AG04449 (cell line): ENCODE results near the gene SLC38A1.
"Not testable (repeated sequence)": the region's sequence is repeated elsewhere in the genome, so short reads cannot be mapped to it uniquely, and the experiment has no call there.

Source experiments
- CTCF ChIA-PET: fragments of 350-600 bp; formaldehyde crosslinking; extraction: SDS; loops from one replicate; lab custom pipeline; 2021; ENCODE audit warnings: antibody characterized with exemption; lab: Yijun Ruan, JAX
- POLR2A ChIA-PET: fragments of 400-600, 350-600 bp; formaldehyde crosslinking; extraction: SDS; loops from one replicate; lab custom pipeline; 2020; ENCODE audit warnings: antibody characterized with exemption, inconsistent platforms; lab: Yijun Ruan, JAX
- DNase-seq: peaks from one replicate; pipeline ENCODE4 v3.0.0-alpha.2; 2010; ENCODE audit warnings: low read depth, low spot score
- H3K4me3 ChIP-seq: 2 replicates; pipeline ENCODE4 v1.5.1; 2011; ENCODE audit warnings: low read depth, mild to moderate bottlenecking, control low read depth, low read length
- CTCF ChIP-seq: IDR thresholded peaks from one replicate; pipeline ENCODE4 v1.5.1; 2011; ENCODE audit warnings: mild to moderate bottlenecking, moderate library complexity, low read length, control low read depth, inconsistent platforms; ENCODE audit not compliant: insufficient read depth; ENCODE audit errors: missing control alignments

Gene SLC38A1

GRCh38 chr12:46299851-46300250 lies 31.0 kb upstream of the SLC38A1 start:
- ChIA-PET CTCF (interaction anchor here (1.3 to 2.2 kb wide), 2 partner anchors 13 to 175 kb away, joined by 4 to 6 read pairs; no protein-coding TSS in a partner anchor), POLR2A (no interaction called here)
- DNase-seq = no peak
- no peak for TF ChIP-seq CTCF
- H3K4me3 ChIP-seq = no peak overlapping the region

GRCh38 chr12:46298261-46298660 lies 29.4 kb upstream of the SLC38A1 start:
- H3K4me3 ChIP-seq = no peak overlapping the region
- CTCF ChIA-PET = no interaction called here
- TF ChIP-seq CTCF = no peak
- POLR2A ChIA-PET = no interaction called here
- DNase-seq = no peak

- no peak overlapping the region for H3K4me3 ChIP-seq
- no peak for DNase-seq
- POLR2A ChIA-PET = no interaction called here
- TF ChIP-seq CTCF = no peak
- CTCF ChIA-PET = no interaction called here
Observed at GRCh38 chr12:46296822-46297221, 28.0 kb upstream of the SLC38A1 start.

GRCh38 chr12:46292754-46293402 lies 24.0 kb upstream of the SLC38A1 start:
- ChIA-PET CTCF (interaction anchor here (1.1 to 2.6 kb wide), 3 partner anchors 10 to 67 kb away, joined by 3 to 6 read pairs (median 3); no protein-coding TSS in a partner anchor), POLR2A (no interaction called here)
- peak; percentile 17 for TF ChIP-seq CTCF
- no peak for DNase-seq
- no peak overlapping the region for H3K4me3 ChIP-seq

GRCh38 chr12:46291953-46292352 lies 23.1 kb upstream of the SLC38A1 start:
- CTCF ChIA-PET = interaction anchor here (1.1 kb wide), 1 partner anchor 66 kb away, joined by 3 read pairs; no protein-coding TSS in a partner anchor
- H3K4me3 ChIP-seq, POLR2A ChIA-PET, DNase-seq: not testable (repeated sequence)

- POLR2A ChIA-PET, H3K4me3 ChIP-seq, DNase-seq: not testable (repeated sequence)
- CTCF ChIA-PET = interaction anchor here (1.4 kb wide), 1 partner anchor 18 kb away, joined by 4 read pairs; no protein-coding TSS in a partner anchor
Observed at GRCh38 chr12:46285177-46285576, 16.3 kb upstream of the SLC38A1 start.

GRCh38 chr12:46282829-46283228 lies 14.0 kb upstream of the SLC38A1 start:
- ChIA-PET POLR2A (no interaction called here), CTCF (no interaction called here)
- no peak overlapping the region for H3K4me3 ChIP-seq
- TF ChIP-seq CTCF = no peak
- DNase-seq = no peak
